Activated gamma-delta T cell (primary cell): ENCODE results near the gene ZBTB24.

Experiments
- DNase-seq: peaks from one replicate; lab custom pipeline; 2025; lab: John Stamatoyannopoulos, UW

ZBTB24 gene

DNA sequence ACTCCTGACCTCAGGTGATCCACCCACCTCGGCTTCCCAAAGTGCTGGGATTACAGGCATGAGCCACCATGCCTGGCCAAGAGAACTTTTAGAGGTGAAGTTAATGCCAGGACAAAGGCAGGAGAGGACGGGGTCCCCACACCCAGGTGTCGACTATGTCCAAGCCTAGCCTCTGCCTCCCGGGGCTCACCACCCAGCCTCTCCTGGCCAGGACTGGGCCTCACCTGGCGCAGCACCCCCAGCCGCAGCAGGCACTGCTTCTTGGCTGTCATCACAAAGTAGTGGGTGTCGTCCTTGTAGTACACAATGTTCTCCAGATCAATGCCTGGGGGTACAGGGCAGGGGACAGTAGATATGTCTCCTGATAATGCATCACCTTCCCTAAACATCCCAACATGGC lies 31.6 kb downstream of the ZBTB24 start:
- no peak for DNase-seq

DNA sequence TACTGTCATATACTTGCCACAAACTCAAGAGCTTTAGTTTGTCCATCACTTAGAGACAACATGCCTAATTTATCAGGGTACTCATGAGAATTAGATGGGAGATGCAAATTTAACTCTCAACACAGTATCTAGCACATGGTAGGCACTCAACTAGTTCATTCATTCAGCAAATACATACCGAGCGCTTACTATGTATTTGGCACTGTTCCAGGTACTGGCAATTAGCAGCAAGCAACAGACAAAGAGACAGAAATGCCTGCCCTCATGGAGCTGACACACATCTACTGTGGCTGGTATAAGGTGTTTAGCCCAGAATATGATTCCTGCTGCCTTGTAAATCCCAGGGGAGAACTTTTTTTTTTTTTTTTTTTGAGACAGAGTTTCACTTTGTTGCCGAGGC lies 32.2 kb downstream of the ZBTB24 start:
- no peak for DNase-seq

DNA sequence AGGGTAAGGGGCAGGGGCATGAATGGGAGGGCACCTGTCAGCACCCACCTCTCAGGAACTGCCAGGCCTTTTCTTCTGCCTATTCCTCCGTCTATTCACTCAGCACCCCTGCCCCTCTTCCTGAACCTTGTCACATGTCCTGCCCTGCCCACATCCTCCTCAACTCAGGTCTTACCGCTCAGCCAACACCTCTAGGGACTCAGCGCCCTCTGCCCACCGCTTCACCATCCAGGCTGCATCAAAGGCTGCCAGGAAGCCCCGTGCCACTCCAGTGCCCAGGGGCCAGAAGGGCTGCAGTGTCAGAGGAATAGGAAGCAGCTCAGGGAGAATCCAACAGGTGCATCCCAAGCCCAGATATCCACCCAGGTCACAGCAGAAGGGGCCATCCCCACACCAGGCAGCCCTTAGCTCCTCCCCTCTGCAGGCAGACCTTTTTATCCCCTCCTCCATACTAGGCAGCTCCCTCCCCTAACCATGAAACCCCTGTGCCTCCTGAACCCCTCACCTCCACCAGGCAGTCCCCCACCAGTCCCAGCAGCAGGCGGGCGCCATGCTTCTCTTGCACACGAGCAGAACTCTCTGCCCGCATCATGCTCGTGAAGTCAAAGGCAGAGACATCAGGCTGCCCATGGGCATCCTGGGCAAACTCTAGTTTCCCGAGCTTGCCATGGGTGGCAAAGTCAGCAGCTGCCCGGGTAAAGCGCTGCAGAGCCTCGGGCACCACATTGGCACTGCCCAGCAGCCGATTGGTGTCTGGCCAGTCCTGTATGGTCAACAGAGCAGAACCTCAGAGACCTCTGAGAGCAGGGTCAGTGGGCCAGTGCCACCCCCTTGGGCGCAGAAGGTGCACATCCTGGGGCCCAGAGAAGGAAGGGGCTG lies 33.0 kb downstream of the ZBTB24 start:
- no peak for DNase-seq

DNA sequence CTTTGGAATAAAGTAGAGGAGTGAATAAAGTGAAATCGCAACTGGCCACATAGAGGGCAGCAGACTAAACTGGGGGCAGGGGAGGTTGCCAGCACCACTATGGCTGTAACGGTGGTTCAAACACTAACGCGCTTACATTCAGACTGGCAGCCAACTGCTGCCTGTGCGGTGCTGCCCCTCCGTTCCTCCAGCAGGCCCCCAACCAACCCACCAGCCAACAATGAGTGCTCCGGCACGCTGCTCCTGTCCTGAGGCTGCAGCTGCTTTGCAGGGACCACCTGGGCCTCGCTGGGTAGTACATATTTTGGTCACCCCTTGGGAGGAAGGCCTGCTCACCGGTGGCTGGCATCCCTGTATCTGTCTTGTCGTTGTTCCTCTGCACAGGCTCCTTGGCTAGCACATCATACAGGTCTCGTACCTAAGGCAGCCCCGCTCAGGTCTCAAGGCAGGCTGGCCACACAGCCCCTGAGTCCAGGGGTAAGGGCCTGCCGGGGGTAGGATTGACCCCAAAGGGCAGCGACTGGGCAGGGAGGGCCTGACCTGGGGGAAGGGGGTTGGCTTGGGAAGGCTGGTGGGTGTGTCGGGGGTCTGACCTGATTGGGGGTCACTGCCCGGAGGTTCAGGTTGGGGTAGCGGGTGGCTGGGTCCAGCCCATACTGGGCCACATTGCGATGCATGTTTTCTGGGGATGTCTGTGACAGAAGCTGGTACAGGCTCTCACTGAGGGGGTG lies 33.8 kb downstream of the ZBTB24 start:
- no peak for DNase-seq

DNA sequence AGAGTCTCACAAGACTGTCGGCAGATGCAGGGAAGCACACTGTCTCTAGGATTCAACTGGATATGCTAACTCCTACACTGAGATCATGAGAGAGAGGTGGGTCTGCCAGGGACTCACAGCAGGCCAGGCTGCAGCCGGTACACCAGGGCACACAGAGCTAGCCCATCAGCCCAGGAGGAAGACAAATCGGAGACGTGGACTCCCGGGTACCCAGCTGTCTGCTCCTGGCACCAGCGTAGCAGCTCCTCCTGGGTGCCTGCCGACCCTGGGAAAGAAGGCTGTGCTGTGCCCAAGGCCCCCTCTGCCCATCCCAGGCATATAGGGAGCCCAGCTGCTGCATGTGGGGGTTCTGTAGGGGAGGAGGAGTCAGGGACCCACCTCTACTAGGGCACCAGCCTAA lies 34.4 kb downstream of the ZBTB24 start:
- no peak for DNase-seq

DNA sequence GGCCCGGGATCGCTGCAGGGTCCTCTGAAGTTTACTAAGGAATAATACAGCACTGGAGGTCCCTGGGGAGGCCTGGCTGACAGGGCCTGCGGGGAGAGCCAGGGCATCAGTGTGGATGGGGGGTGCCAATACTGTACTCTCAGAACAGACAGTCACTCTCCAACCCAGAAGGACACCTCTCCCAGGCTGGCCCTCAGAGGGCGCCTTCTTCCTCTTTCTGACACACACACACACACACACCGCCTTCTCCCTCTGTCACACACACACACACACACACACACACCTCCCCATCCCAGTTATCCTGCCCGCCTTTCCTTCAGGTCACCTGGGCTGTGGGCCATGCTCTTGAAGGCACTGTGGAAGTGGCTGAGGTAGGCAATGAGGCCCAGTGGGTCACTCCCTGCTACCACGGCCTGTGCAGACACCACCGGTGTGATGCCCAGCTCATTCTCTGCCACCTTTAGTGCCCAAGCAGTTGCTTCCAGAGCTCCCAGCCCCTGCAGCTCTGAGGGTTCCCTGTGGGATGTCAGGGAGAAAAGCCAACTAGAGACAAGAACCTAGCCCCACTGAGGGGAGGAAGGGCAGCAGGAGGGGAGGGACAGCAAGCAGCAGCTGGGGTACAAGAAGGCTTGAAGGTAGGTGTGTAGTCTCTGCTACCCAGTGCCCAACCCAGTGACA lies 35.0 kb downstream of the ZBTB24 start:
- DNase-seq, result no peak

DNA sequence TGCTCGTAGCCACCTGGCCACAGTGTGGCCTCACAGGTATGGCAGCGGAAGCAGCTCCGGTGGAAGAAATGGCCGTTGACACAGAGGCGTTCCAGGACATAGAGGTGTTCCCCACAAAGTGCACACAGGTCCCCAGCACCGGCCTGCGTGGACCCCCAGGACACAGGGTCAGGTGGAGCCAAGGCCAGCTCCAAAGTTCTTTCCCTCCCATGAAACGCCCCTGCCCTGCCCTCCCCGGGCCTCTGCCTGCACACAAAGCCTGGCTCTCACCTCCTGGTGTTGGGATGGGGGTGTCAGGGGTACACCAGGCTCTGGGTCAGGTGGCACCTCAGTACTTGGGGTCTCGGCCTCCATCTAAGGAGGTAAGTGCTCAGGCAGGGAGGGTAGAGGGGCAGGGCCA lies 35.9 kb downstream of the ZBTB24 start:
- DNase-seq, result no peak

DNA sequence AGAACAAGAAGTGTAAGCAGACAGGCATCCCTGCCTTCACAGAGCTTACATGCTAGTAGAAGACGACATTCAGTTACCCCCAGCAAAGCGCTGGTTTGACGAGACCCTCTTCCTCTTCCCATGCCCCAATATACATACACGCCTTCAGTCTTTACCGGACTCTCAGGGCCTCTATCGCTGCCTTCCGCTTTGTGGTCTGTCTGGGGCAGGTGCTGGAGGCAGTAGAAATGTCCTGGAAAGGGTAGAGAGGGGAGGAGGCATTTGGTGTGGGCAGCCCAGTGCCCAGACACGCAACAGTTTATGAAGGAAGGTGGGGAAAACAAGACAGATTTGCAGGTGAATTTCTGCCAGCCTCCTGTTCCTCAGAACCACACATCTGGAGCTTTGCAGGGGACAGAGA lies 36.5 kb downstream of the ZBTB24 start:
- DNase-seq, result no peak

DNA sequence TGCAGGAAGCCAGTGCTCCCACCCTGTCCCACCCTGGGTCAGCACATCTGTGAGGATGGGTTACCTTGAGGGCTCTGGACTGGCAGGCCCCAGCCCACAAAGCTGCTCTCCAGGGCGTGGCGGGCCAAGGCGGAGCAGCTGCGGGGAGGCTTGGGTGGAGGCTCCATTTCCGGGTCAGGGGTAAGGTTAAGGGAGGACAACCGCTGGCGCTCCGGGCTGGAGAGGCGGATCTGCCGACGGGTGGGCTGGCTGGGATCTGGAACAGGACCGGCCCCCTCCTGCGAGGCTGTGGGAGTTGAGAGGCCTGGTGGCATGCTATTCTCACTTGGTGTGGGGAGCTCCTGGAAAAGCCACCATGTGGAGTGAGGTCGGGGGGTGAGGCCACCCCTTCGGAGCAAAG lies 36.9 kb downstream of the ZBTB24 start:
- no peak for DNase-seq

DNA sequence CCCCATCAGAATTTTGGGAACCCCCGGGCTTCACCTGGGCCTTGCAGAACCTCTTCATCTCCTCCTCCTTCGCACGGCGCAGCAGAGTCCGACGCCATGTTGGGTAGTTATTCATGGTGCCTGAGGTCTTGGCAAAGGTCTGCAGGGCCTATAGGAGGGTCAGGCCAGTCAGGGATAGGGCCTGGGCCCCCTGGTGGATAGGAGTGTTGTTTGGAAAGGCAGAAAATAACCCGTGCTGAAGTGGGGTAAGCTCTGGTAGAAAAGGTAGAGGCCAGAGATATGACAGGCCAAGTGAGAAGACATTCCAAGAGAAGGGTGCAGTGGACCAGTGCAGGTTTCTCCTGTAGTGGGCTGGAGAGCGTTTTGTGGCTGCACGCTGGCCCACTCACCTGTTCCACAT lies 37.6 kb downstream of the ZBTB24 start:
- DNase-seq, result no peak

DNA sequence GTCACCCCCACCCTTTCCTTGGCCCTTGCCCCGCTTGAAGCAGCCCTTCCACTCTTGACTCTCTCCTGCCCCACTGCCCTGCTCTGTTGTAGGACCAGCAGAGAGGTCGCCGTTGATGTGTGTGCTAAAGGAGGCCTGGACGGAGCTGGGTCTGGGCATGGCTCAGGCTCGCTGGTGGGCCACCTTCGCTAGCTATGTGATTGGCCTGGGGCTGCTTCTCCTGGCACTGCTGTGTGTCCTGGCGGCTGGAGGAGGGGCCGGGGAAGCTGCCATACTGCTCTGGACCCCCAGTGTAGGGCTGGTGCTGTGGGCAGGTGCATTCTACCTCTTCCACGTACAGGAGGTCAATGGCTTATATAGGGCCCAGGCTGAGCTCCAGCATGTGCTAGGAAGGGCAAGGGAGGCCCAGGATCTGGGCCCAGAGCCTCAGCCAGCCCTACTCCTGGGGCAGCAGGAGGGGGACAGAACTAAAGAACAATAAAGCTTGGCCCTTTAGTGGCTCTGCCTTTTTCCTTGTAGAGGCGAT lies 39.5 kb downstream of the ZBTB24 start:
- DNase-seq, result no peak

DNA sequence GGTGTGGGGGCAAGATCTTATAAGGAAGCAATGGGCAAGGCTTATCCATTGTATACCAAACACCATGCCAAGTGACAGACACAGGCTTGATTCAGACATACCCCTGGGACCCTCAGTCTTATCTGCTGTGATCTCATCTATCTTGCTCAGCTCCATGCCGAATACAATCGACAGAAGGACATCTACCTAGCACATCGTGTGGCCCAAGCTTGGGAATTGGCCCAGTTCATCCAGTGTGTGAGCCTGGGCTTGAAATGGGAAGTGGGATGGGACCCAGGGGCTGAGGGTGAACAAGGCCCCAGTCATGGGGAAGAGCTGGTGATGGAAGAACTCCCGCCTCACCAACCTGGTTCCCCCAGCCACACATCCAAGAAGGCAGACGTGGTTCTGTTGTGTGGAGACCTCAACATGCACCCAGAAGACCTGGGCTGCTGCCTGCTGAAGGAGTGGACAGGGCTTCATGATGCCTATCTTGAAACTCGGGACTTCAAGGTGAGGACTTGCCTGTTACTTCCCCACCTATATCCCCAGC lies 40.6 kb downstream of the ZBTB24 start:
- no peak for DNase-seq

DNA sequence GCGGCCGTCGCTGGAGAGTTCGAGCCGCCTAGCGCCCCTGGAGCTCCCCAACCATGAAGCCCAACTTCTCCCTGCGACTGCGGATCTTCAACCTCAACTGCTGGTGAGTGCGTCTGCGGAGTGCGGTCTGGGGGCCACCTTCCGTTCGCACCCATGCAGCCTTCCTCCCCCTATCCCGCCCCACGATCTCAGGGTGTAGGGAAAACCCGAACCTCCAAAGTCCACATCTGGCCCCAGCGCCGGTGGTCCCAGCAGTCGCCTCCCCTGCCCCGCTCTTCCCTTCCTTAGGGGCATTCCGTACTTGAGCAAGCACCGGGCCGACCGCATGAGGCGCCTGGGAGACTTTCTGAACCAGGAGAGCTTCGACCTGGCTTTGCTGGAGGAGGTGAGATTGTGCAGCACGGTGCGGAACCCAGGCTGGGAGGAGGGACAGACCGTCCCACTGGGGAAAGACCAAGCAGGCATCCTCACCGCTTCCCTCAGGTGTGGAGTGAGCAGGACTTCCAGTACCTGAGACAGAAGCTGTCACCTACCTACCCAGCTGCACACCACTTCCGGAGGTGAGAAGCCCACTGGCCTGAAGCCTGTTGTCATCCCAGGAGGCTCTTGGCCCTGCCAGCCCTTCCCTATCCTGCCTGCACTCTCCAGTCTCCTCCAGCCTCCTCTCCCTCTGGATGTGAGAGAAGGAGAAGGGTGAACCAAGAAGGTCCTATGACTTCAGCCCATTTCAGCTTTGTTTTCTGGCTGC lies 41.8 kb downstream of the ZBTB24 start:
- DNase-seq, result peak; percentile 50

DNA sequence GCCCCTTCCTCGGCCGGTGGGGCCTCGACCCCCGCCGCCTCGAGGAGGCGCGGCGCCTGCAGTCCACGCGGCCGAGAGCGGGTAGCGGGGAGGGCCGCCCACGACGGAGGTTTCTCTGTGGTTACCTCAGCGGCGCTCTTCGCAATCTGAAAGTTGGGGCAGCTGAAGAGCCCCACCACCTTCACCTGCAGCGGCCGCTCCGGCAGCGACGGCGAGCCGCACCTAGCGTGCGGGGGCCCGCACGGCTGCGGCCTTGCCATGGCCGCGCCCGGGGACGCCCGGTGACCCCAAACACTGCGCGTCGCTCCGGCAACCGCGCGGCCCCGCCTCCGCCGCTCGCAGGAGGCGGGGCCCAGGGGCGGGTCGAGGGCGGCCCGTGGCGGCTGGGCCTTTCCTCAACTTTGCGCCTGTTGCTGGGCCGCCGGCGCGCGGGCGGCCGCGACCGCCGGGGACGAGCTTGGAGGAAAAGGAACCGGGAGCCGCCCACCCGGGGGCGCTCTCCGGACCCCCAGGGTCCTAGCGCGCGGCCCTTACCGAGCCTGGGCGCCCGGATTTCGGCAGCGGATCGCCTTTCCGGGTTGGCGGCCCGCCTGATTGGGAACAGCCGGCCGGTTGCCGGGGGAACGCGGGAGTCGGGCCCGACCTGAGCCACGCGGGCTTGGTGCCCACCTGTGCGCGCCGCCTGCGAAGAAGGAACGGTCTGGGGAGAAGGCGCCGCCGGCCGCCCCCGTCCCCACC lies 42.5 kb downstream of the ZBTB24 start, which contains the start of the genes PPIL6 and SMPD2:
Gene PPIL6, minus strand, starts transcription at position 298 of the 738 bp plus-strand sequence. Its CDS starts 38 bp downstream, at position 260.
Gene SMPD2, plus strand, starts transcription at position 394 of the 738 bp plus-strand sequence. CDS start 398 bp downstream, outside the sequence.
- peak; percentile 76 for DNase-seq

DNA sequence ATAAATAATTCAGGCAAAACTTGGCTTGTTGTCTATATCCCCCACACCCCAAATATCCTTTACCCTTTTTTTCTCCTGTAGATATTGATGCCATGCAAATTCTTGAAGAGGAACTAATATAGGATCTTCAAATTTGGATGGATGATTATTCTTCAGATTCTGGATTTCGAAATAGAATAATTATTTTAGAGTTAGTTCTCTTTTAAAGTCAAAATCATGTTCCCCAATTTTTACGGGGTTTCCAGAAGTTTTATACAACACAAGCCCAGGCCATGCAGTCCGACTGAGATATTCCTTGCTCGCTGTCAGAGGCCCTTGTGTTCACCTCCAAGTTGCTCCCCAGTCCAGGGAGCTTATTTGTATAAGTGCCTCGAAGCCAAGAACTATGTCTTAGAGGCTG lies 47.0 kb downstream of the ZBTB24 start:
- no peak for DNase-seq

DNA sequence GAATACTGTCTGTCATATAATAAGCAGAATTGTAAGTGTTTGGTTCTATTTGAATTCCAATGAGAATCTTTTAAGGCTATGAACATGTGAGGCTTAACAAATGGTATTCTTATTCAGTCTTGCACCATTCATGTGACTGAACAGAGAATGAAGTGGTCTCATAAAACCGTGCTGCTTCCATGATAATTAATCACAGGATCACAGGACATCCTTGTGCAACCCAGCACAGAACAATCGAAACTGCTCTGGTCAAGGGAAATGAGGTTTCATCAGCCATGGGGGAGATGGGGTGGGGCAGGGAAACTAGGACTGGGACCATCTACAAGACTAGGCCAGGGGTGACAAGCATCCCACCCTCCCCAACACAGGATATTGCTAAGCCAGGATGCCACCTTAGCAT lies 48.6 kb downstream of the ZBTB24 start:
- DNase-seq, result no peak

DNA sequence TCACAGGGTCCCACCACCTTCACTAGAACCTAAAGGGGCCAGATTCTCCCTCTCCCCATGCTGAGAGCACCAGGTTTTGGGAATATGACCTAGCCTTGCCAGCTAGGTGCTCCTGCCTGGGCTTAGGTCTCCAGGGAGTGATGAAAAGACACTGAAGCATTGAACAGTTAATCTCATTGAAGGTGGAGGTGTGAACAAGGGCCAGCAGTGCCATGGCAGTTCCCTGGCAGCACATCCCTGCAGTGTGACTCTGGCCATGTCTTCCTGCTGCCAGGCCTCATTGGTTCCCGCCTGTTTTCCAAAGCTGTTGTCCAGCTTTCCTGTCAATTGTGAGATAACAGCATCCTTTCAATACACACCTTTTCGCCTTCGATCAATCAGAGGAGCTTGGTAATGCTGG lies 53.5 kb downstream of the ZBTB24 start:
- DNase-seq, result no peak

DNA sequence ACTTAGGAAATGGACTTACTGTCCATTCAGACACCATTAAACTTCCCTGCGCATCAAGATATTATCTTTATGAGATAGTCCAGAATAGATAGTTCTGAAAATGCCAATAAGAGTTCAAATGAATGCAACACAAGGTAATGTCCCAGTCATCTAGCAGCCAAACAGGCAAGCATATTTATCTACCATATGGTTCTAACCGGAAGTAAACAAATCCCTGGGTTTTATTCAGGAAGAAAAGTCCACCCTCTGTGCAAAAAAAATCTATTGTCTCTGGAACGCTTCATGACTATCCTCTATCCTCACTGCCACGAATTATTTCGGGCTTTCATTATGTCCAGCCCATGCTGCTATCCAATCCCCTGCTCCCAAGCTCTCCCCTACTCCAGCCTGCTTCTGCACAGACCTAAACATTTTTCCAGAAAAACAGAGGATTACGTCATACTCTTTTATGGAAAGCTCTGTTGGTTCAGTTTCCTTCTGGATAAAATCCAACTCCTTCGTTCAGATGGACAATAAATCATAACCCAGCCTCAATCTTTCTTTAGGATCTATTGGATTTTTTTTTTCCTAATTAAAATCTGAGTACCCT lies 54.0 kb downstream of the ZBTB24 start:
- DNase-seq, result no peak

DNA sequence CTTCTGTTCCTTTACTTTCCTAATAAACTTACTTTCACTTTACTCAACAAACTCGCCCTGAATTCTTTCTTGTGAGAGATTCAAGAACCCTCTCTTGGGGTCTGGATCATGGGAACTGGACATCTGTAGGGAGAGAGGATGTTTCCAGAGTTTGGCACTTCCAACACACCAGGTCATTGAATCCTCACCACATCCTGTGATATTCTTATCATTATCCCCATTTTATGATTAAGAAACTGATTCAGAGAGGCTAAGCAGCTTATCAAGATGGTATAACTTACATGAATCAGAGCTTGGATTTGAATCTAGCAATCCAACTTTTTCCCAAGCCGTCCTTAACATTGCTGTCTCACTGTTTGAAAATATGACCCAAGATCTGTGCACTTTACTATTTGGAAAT lies 58.1 kb downstream of the ZBTB24 start:
- no peak for DNase-seq

DNA sequence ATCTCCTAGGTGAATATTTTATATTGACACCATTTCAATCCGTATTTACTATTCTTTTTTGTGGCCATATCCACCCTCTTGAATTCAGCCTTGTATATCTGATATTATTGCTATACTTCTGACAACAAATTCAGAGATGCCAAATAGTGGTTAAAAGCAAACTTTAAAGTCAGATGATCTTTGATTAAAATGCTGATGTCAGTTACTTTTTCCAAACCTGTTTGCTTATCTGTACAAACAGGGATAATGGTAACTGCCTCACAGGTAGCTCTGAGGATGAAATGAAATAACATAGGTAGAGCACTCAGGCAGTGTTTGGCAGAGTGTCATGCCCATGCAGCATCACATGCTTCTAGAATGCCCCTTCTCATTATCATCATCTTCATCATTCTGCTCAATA lies 61.8 kb downstream of the ZBTB24 start:
- DNase-seq, result no peak
